ENCODE measurements around the gene GULP1.
"Not testable (repeated sequence)": the region's sequence is repeated elsewhere in the genome, so short reads cannot be mapped to it uniquely, and the experiment has no call there.

GULP1 gene

GRCh38 chr2:188492751-188493150 is 201.1 kb downstream of the GULP1 start:
- DNase-seq, result no peak

GRCh38 chr2:188494906-188495305 is 203.2 kb downstream of the GULP1 start:
- DNase-seq, result no peak

- DNase-seq, result no peak
Measured at GRCh38 chr2:188495969-188496431, 204.3 kb downstream of the GULP1 start.

- no peak for DNase-seq
Measured at GRCh38 chr2:188497726-188498125, 206.1 kb downstream of the GULP1 start.

GRCh38 chr2:188503975-188504374 is 212.3 kb downstream of the GULP1 start:
- no peak for DNase-seq

- no peak for DNase-seq
Measured at GRCh38 chr2:188506843-188507242, 215.2 kb downstream of the GULP1 start.

- DNase-seq, result no peak
Measured at GRCh38 chr2:188511346-188511745, 219.7 kb downstream of the GULP1 start.

- DNase-seq, result no peak
Measured at GRCh38 chr2:188512456-188512855, 220.8 kb downstream of the GULP1 start.

- no peak for DNase-seq
Measured at GRCh38 chr2:188515918-188516317, 224.2 kb downstream of the GULP1 start.

GRCh38 chr2:188517549-188518215 is 226.0 kb downstream of the GULP1 start:
- no peak for DNase-seq

GRCh38 chr2:188518381-188518780 is 226.7 kb downstream of the GULP1 start:
- no peak for DNase-seq

- no peak for DNase-seq
Measured at GRCh38 chr2:188519136-188519535, 227.5 kb downstream of the GULP1 start.

GRCh38 chr2:188522517-188522916 is 230.8 kb downstream of the GULP1 start:
- no peak for DNase-seq

GRCh38 chr2:188523919-188524318 is 232.2 kb downstream of the GULP1 start:
- DNase-seq, result no peak

GRCh38 chr2:188524519-188525113 is 232.9 kb downstream of the GULP1 start:
- DNase-seq, result no peak

- no peak for DNase-seq
Measured at GRCh38 chr2:188526701-188527100, 235.0 kb downstream of the GULP1 start.

- DNase-seq, result no peak
Measured at GRCh38 chr2:188527141-188527540, 235.5 kb downstream of the GULP1 start.

GRCh38 chr2:188527581-188527993 is 235.9 kb downstream of the GULP1 start:
- no peak for DNase-seq

- no peak for DNase-seq
Measured at GRCh38 chr2:188529710-188530109, 238.0 kb downstream of the GULP1 start.

- no peak for DNase-seq
Measured at GRCh38 chr2:188534875-188535274, 243.2 kb downstream of the GULP1 start.

- no peak for DNase-seq
Measured at GRCh38 chr2:188551671-188552070, 260.0 kb downstream of the GULP1 start.

- DNase-seq, result no peak
Measured at GRCh38 chr2:188557081-188557480, 265.4 kb downstream of the GULP1 start.

- DNase-seq, result not testable (repeated sequence)
Measured at GRCh38 chr2:188559455-188559854, 267.8 kb downstream of the GULP1 start.

- DNase-seq, result no peak
Measured at GRCh38 chr2:188561473-188561979, 269.9 kb downstream of the GULP1 start.
